Ovary (tissue), 3 donors: ENCODE results near the gene ARHGAP8.

ENCODE experiments used
- CTCF ChIP-seq, 3 donors: fragments of 450-650 bp in 2 of 3; fragments of 200-600 bp in 1 of 3; IDR thresholded peaks; one replicate each; pipeline versions ENCODE4 v1.5.1 to v1.8.0; 2016 to 2022; ENCODE audit warnings: antibody characterized with exemption in 3 of 3, mild to moderate bottlenecking in 1 of 3
- EP300 ChIP-seq: sonication (generic); formaldehyde crosslinking; IDR thresholded peaks from one replicate; pipeline ENCODE4 v1.6.1; 2017; ENCODE audit warnings: antibody characterized with exemption
- POLR2A ChIP-seq: fragments of 450-650 bp; IDR thresholded peaks from one replicate; pipeline ENCODE4 v1.6.1; 2017; ENCODE audit warnings: antibody characterized with exemption, mild to moderate bottlenecking, moderate library complexity
- donor health status: DM: no; HTN: no; CAD: no.

- no peak for TF ChIP-seq CTCF (IDR thresholded peaks at IDR 0.05)
- TF ChIP-seq POLR2A = no peak
- TF ChIP-seq EP300 = no peak
These were observed 95.5 kb downstream of the ARHGAP8 start for GRCh38 chr22:44847892-44848291.
